Measurements from ENCODE around the gene SPSB4. TPM values are rescaled to one million over a fixed set of nuclear protein-coding genes. Genes with fewer than 3 reads are reported as not detected.
A peak's percentile ranks its signal among the peaks of the same experiment; 100 is the strongest.

The SPSB4 gene
- total RNA-seq, 1 donor: not detected

DNA sequence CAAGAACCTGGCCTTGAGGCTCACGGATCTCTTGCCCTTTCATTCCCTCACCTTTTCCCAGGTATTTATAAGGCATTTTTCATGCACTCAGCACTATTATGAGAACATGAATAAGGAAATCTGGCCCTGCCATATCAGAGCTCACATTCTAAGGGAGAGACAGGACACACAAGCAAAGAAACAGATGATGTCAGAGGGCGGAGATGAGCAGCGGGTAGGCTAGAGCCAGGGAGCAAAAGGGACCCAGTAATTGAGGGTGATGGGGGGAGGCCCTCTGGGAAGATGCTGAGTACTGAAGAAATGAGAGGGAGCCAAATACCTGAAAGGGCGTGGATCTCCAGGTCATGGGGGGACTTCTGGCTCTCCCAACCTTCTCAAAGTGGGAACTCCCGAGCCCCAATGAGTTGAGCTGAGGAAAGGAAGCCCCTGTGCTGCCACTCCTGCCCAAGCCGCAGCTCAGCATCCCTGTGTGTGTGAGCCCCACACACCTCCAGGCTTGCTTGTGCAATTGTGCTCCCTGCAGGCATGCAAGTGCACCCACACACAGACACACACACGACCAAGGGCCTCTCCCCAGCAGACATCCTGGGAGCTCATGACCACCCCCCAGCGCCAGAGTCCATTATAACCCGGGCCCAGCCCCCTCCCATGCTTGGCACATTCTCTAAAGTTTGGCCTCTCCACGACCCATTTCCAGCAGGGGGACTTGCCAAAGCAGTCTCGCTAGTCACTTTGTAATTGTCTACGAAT is 99.1 kb downstream of the SPSB4 start:
- H3K4me3 ChIP-seq (ENCODE audit: low read depth, low read length): no peak overlapping the region
- TF ChIP-seq CTCF (IDR thresholded peaks at IDR 0.05; ENCODE audit: insufficient read depth, low read length): no peak
- DNase-seq (ENCODE audit: low read depth): no peak

DNA sequence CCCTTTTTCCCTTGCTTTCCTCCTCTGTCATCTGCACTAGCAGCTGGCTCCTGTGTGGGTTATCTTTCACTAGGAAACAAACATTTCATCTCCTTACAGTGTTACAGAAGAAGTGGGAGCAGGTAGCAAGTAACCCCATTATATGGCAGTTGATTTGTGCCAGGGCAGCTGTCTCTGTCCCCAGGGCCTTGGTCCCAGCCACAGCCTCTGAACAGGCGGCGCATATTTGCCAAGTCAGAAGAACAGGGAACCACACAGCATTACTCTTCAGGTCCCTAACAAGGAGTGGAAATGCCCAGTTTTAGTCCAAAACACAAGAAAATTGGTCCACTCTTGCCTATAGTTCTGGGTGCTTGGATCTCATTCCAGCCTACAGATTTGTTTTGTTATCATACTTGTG is 99.8 kb downstream of the SPSB4 start:
- TF ChIP-seq CTCF (IDR thresholded peaks at IDR 0.05; ENCODE audit: insufficient read depth, low read length): no peak
- no peak overlapping the region for H3K4me3 ChIP-seq (ENCODE audit: low read depth, low read length)
- no peak for DNase-seq (ENCODE audit: low read depth)

DNA sequence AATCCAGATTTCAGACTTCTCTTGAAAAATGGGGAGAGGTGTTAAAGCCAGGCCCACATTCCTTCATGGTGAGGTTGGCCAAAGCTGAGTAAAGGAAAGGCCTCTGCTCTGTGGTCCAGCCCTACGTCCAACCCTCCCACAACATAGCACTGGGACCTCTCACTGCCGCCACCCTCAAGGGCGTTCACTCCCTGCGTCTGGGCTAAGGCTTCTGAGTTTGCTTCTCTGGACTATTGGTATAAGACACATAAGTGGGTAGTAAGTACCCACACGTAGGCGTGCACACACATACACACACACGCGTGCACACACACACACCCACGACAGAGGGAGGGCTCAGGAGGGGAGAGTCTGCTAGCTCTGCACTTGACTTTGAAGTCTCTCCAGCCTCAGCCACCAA is 100.3 kb downstream of the SPSB4 start:
- peak; percentile 45 for DNase-seq (ENCODE audit: low read depth)
- no peak overlapping the region for H3K4me3 ChIP-seq (ENCODE audit: low read depth, low read length)
- TF ChIP-seq CTCF (IDR thresholded peaks at IDR 0.05; ENCODE audit: insufficient read depth, low read length): no peak

- no peak overlapping the region for H3K4me3 ChIP-seq (ENCODE audit: low read depth, low read length)
- TF ChIP-seq CTCF (IDR thresholded peaks at IDR 0.05; ENCODE audit: insufficient read depth, low read length): no peak
- DNase-seq (ENCODE audit: low read depth): no peak
Measured at GRCh38 chr3:141152130-141152529, 101.0 kb downstream of the SPSB4 start.

DNA sequence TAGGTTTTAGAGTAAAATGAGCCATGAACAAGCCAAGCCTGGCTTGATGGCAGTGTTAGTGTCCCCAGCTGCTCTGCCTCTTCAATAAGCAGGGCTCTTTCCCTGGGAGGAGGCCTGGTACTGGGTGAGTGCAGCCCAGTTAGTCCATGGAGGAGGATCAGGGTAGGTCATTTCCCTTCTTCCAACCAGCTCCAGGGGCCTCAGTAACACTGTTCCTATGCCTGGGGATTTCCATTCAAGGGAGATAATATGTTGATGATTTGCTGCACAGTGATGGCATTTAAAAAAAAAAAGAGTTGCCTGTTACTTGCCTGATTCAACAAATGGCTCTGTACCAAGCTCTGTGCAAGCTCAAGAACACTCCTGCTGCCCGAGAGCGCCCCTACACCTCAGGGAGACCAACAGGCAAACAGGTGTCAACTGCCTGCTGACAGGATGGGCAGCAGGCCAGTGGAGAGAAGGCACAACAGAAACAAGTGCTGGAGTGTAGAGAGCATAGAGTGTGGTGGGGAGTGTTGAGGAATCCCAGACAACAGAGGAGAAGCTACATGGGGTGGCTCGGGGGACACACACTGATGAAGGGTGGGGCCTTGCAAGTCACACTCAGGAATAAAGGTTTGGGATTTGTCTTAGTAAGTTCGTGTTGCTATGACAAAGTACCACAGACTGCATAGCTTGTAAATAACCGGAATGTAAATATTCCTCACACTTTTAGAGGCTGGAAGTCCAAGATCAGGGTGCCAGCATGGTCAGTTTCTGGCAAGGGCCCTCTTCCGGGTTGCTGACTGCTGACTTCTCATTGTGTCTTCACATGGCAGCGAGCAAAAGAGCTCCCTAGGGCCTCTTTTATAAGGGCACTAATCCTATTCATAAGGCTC is 101.9 kb downstream of the SPSB4 start:
- no peak for TF ChIP-seq CTCF (IDR thresholded peaks at IDR 0.05; ENCODE audit: insufficient read depth, low read length)
- DNase-seq (ENCODE audit: low read depth): no peak
- H3K4me3 ChIP-seq (ENCODE audit: low read depth, low read length): no peak overlapping the region

DNA sequence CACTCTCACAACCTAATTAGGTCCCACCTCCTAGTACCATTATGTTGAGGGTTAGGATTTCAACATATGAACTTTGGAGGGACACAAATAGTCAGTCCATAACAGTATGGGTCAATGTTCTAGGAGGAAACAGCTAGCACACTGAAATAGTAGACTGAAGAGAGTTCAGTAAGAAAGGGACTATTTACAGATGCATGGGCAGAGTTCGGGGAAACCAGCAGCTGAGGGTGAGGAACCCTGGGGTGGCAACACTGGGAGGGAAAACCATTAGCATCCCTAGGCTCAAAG is 102.5 kb downstream of the SPSB4 start:
- H3K4me3 ChIP-seq (ENCODE audit: low read depth, low read length): no peak overlapping the region
- no peak for DNase-seq (ENCODE audit: low read depth)
- TF ChIP-seq CTCF (IDR thresholded peaks at IDR 0.05; ENCODE audit: insufficient read depth, low read length): no peak
